H1 (cell line): ENCODE results near the gene C18orf63. TPM values are rescaled to one million over a fixed set of nuclear protein-coding genes. Genes with fewer than 3 reads are reported as not detected.

Source experiments
- CTCF ChIA-PET: fragments of 300-600 bp; sonication (Branson Sonifier 250); formaldehyde crosslinking; loops from one replicate; lab custom pipeline; 2021; ENCODE audit not compliant: partially characterized antibody; lab: Charles Lee
- POLR2A ChIA-PET: fragments of 300-600 bp; sonication (Branson Sonifier 250); formaldehyde crosslinking; loops from one replicate; lab custom pipeline; 2021; ENCODE audit warnings: inconsistent platforms; ENCODE audit not compliant: partially characterized antibody; lab: Charles Lee
- DNase-seq, 2 experiments: peaks; one replicate each; pipeline versions ENCODE4 v3.0.0 to v3.0.0-alpha.2; 2010 to 2022; ENCODE audit warnings: low spot score in 2 of 2, low read depth in 1 of 2, mixed read lengths in 1 of 2
- FAIRE-seq: peaks from 2 replicates; lab custom pipeline; 2011; peaks lifted over from hg19 to GRCh38; lab: Jason Lieb, UNC
- H2AFZ ChIP-seq: 2 replicates; pipeline ENCODE4 v1.8.1; 2012; ENCODE audit warnings: low read length, inconsistent platforms
- H2AK5ac ChIP-seq: 2 replicates; pipeline ENCODE4 v1.6.1; 2013; ENCODE audit warnings: low read depth, low read length
- H2BK120ac ChIP-seq: replicated peaks from 2 replicates; pipeline ENCODE3; 2013; ENCODE audit warnings: low read depth, low read length, inconsistent platforms
- H2BK12ac ChIP-seq: 2 replicates; pipeline ENCODE4 v1.6.1; 2013; ENCODE audit warnings: low read depth, low read length
- H2BK15ac ChIP-seq: 2 replicates; pipeline ENCODE4 v1.6.1; 2013; ENCODE audit warnings: low read length
- H2BK20ac ChIP-seq: 2 replicates; pipeline ENCODE4 v1.6.1; 2013; ENCODE audit warnings: low read length
- H2BK5ac ChIP-seq: 2 replicates; pipeline ENCODE4 v1.6.1; 2013; ENCODE audit warnings: low read depth, low read length
- H3K14ac ChIP-seq: 2 replicates; pipeline ENCODE4 v1.6.1; 2013; ENCODE audit warnings: inconsistent platforms; ENCODE audit not compliant: insufficient read length
- H3K18ac ChIP-seq: 2 replicates; pipeline ENCODE4 v1.6.1; 2013; ENCODE audit warnings: low read length; ENCODE audit errors: extremely low read depth
- H3K23ac ChIP-seq: 2 replicates; pipeline ENCODE4 v1.6.1; 2013; ENCODE audit warnings: inconsistent platforms; ENCODE audit not compliant: insufficient read length
- H3K23me2 ChIP-seq: 2 replicates; pipeline ENCODE4 v1.6.1; 2013; ENCODE audit warnings: low read depth, low read length
- H3K27ac ChIP-seq: 2 replicates; pipeline ENCODE4 v1.6.1; 2011; ENCODE audit warnings: low read depth, low read length, inconsistent platforms
- H3K27me3 ChIP-seq, 4 experiments: replicated peaks in 1 of 4; 1 replicate in 1 of 4; 2 replicates in 3 of 4; pipeline versions ENCODE4 v1.6.1 to v1.8.1; 2011 to 2013; ENCODE audit warnings: low read length in 3 of 4, mild to moderate bottlenecking in 3 of 4, inconsistent platforms in 2 of 4, mixed read lengths in 2 of 4, moderate library complexity in 1 of 4; ENCODE audit not compliant: control insufficient read depth in 3 of 4, insufficient read depth in 3 of 4; ENCODE audit errors: extremely low read depth in 1 of 4
- H3K36me3 ChIP-seq, 4 experiments: 2 replicates each; pipeline versions ENCODE4 v1.6.1 to v1.8.1; 2011 to 2013; ENCODE audit warnings: mild to moderate bottlenecking in 4 of 4, low read length in 3 of 4, moderate library complexity in 2 of 4, control low read depth in 1 of 4, inconsistent platforms in 1 of 4; ENCODE audit not compliant: insufficient read depth in 4 of 4, control insufficient read depth in 2 of 4
- H3K4ac ChIP-seq: replicated peaks from 2 replicates; pipeline ENCODE3; 2013; ENCODE audit warnings: low read length, low read depth, mixed read lengths, inconsistent platforms; ENCODE audit not compliant: insufficient read length
- H3K4me1 ChIP-seq, 4 experiments: replicated peaks in 1 of 4; 1 replicate in 1 of 4; 2 replicates in 3 of 4; pipeline versions ENCODE4 v1.6.1 to v1.8.1; 2011 to 2013; ENCODE audit warnings: low read length in 3 of 4, inconsistent platforms in 2 of 4, mixed read lengths in 1 of 4; ENCODE audit not compliant: insufficient read depth in 4 of 4, control insufficient read depth in 3 of 4
- H3K4me2 ChIP-seq, 2 experiments: 2 replicates each; pipeline versions ENCODE4 v1.6.1 to v1.8.1; 2011 to 2013; ENCODE audit warnings: low read depth in 2 of 2, low read length in 2 of 2, control low read depth in 1 of 2, inconsistent platforms in 1 of 2, mild to moderate bottlenecking in 1 of 2; ENCODE audit not compliant: insufficient read depth in 1 of 2
- H3K4me3 ChIP-seq, 4 experiments: fragments of 200-600, 300-600 bp in 1 of 4; sonication (generic), shearing (Covaris generic), sonication (Bioruptor Twin) in 1 of 4; 2 replicates each; pipeline versions ENCODE4 v1.5.1 to v1.8.1; 2011 to 2016; ENCODE audit warnings: low read length in 4 of 4, low read depth in 3 of 4, control low read depth in 2 of 4, inconsistent platforms in 2 of 4, mild to moderate bottlenecking in 2 of 4, mixed read lengths in 1 of 4, moderate library complexity in 1 of 4; ENCODE audit not compliant: insufficient read depth in 2 of 4; ENCODE audit errors: extremely low read depth in 1 of 4
- H3K56ac ChIP-seq: replicated peaks from 2 replicates; pipeline ENCODE3; 2013; ENCODE audit warnings: low read depth, mild to moderate bottlenecking, mixed read lengths, low read length, inconsistent platforms; ENCODE audit not compliant: insufficient read length
- H3K79me1 ChIP-seq: 2 replicates; pipeline ENCODE4 v1.6.1; 2013; ENCODE audit warnings: low read depth, low read length, control low read depth
- H3K79me2 ChIP-seq, 2 experiments: 2 replicates each; pipeline versions ENCODE4 v1.6.1 to v1.8.1; 2012 to 2013; ENCODE audit warnings: low read length in 2 of 2, mild to moderate bottlenecking in 2 of 2, inconsistent platforms in 1 of 2; ENCODE audit not compliant: insufficient read depth in 2 of 2, control insufficient read depth in 1 of 2
- H3K9ac ChIP-seq, 4 experiments: replicated peaks in 1 of 4; 1 replicate in 1 of 4; 2 replicates in 3 of 4; pipeline versions ENCODE4 v1.6.1 to v1.8.1; 2011 to 2013; ENCODE audit warnings: low read depth in 3 of 4, low read length in 3 of 4, control low read depth in 2 of 4, mild to moderate bottlenecking in 2 of 4, moderate library complexity in 2 of 4, inconsistent platforms in 1 of 4; ENCODE audit errors: extremely low read depth in 1 of 4
- H3K9me3 ChIP-seq, 2 experiments: 2 replicates each; pipeline versions ENCODE4 v1.6.1 to v1.8.1; 2012 to 2013; ENCODE audit warnings: mild to moderate bottlenecking in 2 of 2, moderate library complexity in 2 of 2, control low read depth in 1 of 2, inconsistent platforms in 1 of 2, low read depth in 1 of 2, low read length in 1 of 2, mixed read lengths in 1 of 2; ENCODE audit not compliant: insufficient read depth in 2 of 2
- H4K20me1 ChIP-seq, 2 experiments: replicated peaks in 1 of 2; 2 replicates each; pipeline versions ENCODE3 to v1.8.1; 2011 to 2013; ENCODE audit warnings: inconsistent platforms in 2 of 2, low read length in 2 of 2, mild to moderate bottlenecking in 1 of 2; ENCODE audit not compliant: insufficient read depth in 2 of 2, control insufficient read depth in 1 of 2
- H4K5ac ChIP-seq: 2 replicates; pipeline ENCODE4 v1.6.1; 2013; ENCODE audit warnings: low read length, low read depth, mixed read lengths, inconsistent platforms; ENCODE audit not compliant: insufficient read length
- H4K8ac ChIP-seq: 2 replicates; pipeline ENCODE4 v1.8.0; 2013; ENCODE audit warnings: mild to moderate bottlenecking, moderate library complexity, low read length, inconsistent platforms; ENCODE audit not compliant: insufficient read depth; ENCODE audit errors: extremely low read depth
- H4K91ac ChIP-seq: replicated peaks from 2 replicates; pipeline ENCODE3; 2013; ENCODE audit warnings: low read length, mixed read lengths, inconsistent platforms; ENCODE audit not compliant: insufficient read length
- BRCA1 ChIP-seq: IDR thresholded peaks from 2 replicates; pipeline ENCODE4 v1.6.1; 2012; ENCODE audit warnings: low read depth, low read length, improper control_type of control experiment
- CBX8 ChIP-seq: fragments of 300-800, 300-1000 bp; sonication (generic); IDR thresholded peaks from 2 replicates; pipeline ENCODE4 v1.7.1; 2016; ENCODE audit warnings: low read depth, low read length, borderline replicate concordance
- CHD2 ChIP-seq: IDR thresholded peaks from 2 replicates; pipeline ENCODE4 v1.6.1; 2012; ENCODE audit warnings: low read length, improper control_type of control experiment
- HDAC6 ChIP-seq: IDR thresholded peaks from one replicate; pipeline ENCODE4 v1.7.1; 2012; ENCODE audit warnings: low read depth, mild to moderate bottlenecking, inconsistent platforms, low read length, moderate library complexity
- JUN ChIP-seq: IDR thresholded peaks from 2 replicates; pipeline ENCODE4 v1.6.1; 2011; ENCODE audit warnings: low read depth, mild to moderate bottlenecking, improper control_type of control experiment, low read length
- KDM4A ChIP-seq: IDR thresholded peaks from one replicate; pipeline ENCODE4 v1.7.1; 2012; ENCODE audit warnings: low read depth, mild to moderate bottlenecking, moderate library complexity, low read length, inconsistent platforms; ENCODE audit not compliant: severe bottlenecking
- MAFK ChIP-seq: IDR thresholded peaks from 2 replicates; pipeline ENCODE4 v1.6.1; 2012; ENCODE audit warnings: low read depth, mild to moderate bottlenecking, improper control_type of control experiment, low read length
- PHF8 ChIP-seq: fragments of 200-600 bp; sonication (generic); conservative IDR thresholded peaks from 2 replicates; pipeline ENCODE4 v1.7.1; 2012; ENCODE audit warnings: low read depth, mild to moderate bottlenecking, inconsistent platforms, low read length, moderate library complexity
- RXRA ChIP-seq: IDR thresholded peaks from 2 replicates; pipeline ENCODE4 v1.6.1; 2011; ENCODE audit warnings: low read depth, mild to moderate bottlenecking, low read length, moderate library complexity; ENCODE audit not compliant: insufficient read depth
- TAF7 ChIP-seq: optimal IDR thresholded peaks from 2 replicates; pipeline ENCODE3; 2011; ENCODE audit warnings: low read depth, mild to moderate bottlenecking, inconsistent platforms, low read length, moderate library complexity, borderline replicate concordance
- YY1 ChIP-seq: IDR thresholded peaks from 2 replicates; pipeline ENCODE4 v1.6.1; 2011; ENCODE audit warnings: low read depth, mild to moderate bottlenecking, low read length
- WGBS, 2 experiments: shearing (Covaris generic) in 1 of 2; methylation state at CpG; one replicate each; pipeline versions ENCODE4 v1.1.6 to v1.1.7; 2013 to 2015; ENCODE audit warnings: low lambda C conversion rate in 2 of 2, mixed read lengths in 2 of 2, inconsistent platforms in 1 of 2, low coverage in 1 of 2, missing lambda C conversion rate in 1 of 2; ENCODE audit not compliant: insufficient replicate concordance in 2 of 2, insufficient coverage in 1 of 2, insufficient read length in 1 of 2; ENCODE audit errors: extremely low coverage in 1 of 2, missing lambda C conversion rate in 1 of 2; 5-methylcytosine and 5-hydroxymethylcytosine counted together
- polyA plus RNA-seq, 7 experiments: library from polyadenylated mRNA; depleted of rRNA in 3 of 7; stranded (reverse) in 5 of 7; unstranded in 2 of 7; fragments of >200 nt in 5 of 7; fragments of 200-250 nt in 2 of 7; gene quantifications; 1 replicate in 5 of 7; 2 replicates in 1 of 7; 4 replicates in 1 of 7; pipeline versions ENCODE4 v1.2.1 to v1.2.3, GENCODE V29; 2011 to 2013; ENCODE audit warnings: missing spikeins in 2 of 7, mixed read lengths in 2 of 7
- total RNA-seq: library from RNA; stranded (reverse); fragmentation: NEBNext Ultra II Directional; extraction: Animal tissue kit (Norgen Biotek cat#: 25700); gene quantifications from 2 replicates; pipeline ENCODE4 v1.2.1, GENCODE V29; 2021
- TF ChIP-seq, protein P1 (sequence below): IDR thresholded peaks from 2 replicates; pipeline ENCODE4 v1.6.1; 2011; ENCODE audit warnings: low read length, improper control_type of control experiment

The C18orf63 gene
- total and polyA plus RNA-seq, 2 of the 8 experiments (the other 6 are each of a cell fraction or from before 2014, with no cell fraction given): not detected

DNA sequence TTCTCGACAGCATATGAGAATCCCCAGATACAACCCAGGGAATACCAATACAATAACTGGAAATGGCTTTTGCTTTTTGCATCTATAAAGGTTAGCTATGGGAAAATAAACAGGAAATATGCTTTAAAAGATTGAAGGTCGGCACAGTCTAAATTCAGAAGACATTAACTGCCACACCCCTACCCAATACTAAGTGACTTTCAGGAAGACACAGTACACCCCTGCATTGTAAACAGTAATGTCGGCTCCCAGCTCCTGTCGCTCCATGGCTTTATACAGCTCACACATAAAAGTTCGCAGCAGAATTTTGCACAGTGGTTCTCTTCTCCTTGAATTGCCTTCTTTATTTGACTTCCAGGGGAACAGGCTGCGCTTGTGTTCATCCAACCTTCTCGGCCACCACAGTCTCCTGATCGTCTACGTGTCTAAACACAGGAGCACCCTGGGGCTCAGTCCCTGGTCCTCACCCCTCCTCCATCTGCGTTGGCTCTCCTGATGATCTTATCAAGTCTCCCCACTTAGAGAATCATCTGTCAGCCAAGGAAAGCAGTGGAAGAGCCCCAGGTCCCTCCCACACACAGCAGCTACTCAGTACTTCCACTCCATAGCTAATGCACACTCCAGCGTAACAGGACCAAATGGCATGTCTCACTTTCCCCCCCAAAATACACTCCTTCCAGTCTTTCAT lies 46.6 kb upstream of the C18orf63 start:
- H2AFZ ChIP-seq: no peak overlapping the region
- no peak overlapping the region for H2AK5ac ChIP-seq
- CTCF ChIA-PET: interaction anchor here (0.6 to 1.1 kb wide), 4 partner anchors 21 to 763 kb away, joined by 3 read pairs; no protein-coding TSS in a partner anchor
- POLR2A ChIA-PET: interaction anchor here (1.1 to 1.8 kb wide), 2 partner anchors 13 to 20 kb away, joined by 3 to 6 read pairs; no protein-coding TSS in a partner anchor
- peaks cover 9% of the 10 kb centered on the region for H3K79me1 ChIP-seq
- no peak overlapping the region for H4K91ac ChIP-seq
- no peak overlapping the region for H3K14ac ChIP-seq
- no peak overlapping the region for H3K56ac ChIP-seq
- no peak overlapping the region for H3K4me3 ChIP-seq
- H2BK12ac ChIP-seq: no peak overlapping the region
- H2BK20ac ChIP-seq: no peak overlapping the region
- no peak overlapping the region for H4K8ac ChIP-seq
- H4K20me1 ChIP-seq: peaks cover 3 to 9% of the 10 kb centered on the region in 2 experiments
- H3K36me3 ChIP-seq: 0 out of 8 replicates have a peak, but pooled peaks cover 0 to 3% (median 0%) of the 10 kb centered on the region in 4 experiments
- H3K9ac ChIP-seq: no peak overlapping the region
- H3K79me2 ChIP-seq: peaks cover 0 to 74% of the 10 kb centered on the region in 2 experiments; a peak in 2 of 4 replicates
- H2BK5ac ChIP-seq: no peak overlapping the region
- H3K27ac ChIP-seq: no peak overlapping the region
- FAIRE-seq: no peak
- H3K27me3 ChIP-seq: no peaks in the 10 kb centered on the region
- H3K23me2 ChIP-seq: no peaks in the 10 kb centered on the region
- peaks cover 0 to 8% (median 6%) of the 10 kb centered on the region in 4 experiments for H3K4me1 ChIP-seq
- WGBS, 2 experiments: 86% methylated on average over 11 of the region's 11 CpGs; no CpG with 5 or more reads in 1 of the 2 experiments
- DNase-seq: no peak
- H3K9me3 ChIP-seq: no peaks in the 10 kb centered on the region
- no peak overlapping the region for H3K4me2 ChIP-seq
- H3K4ac ChIP-seq: no peak overlapping the region
- H3K23ac ChIP-seq: no peak overlapping the region
- no peak overlapping the region for H2BK120ac ChIP-seq
- H4K5ac ChIP-seq: no peak overlapping the region
- no peak overlapping the region for H2BK15ac ChIP-seq
- no peak overlapping the region for H3K18ac ChIP-seq
- no peak for TF ChIP-seq CBX8
- no peak for TF ChIP-seq PHF8
- TF ChIP-seq YY1: no peak
- TF ChIP-seq BRCA1: no peak
- TF ChIP-seq HDAC6: no peak
- no peak for TF ChIP-seq CHD2
- TF ChIP-seq RXRA: no peak
- TF ChIP-seq KDM4A: no peak
- TF ChIP-seq JUN: no peak
- no peak for TF ChIP-seq TAF7
- TF ChIP-seq, protein P1, sequence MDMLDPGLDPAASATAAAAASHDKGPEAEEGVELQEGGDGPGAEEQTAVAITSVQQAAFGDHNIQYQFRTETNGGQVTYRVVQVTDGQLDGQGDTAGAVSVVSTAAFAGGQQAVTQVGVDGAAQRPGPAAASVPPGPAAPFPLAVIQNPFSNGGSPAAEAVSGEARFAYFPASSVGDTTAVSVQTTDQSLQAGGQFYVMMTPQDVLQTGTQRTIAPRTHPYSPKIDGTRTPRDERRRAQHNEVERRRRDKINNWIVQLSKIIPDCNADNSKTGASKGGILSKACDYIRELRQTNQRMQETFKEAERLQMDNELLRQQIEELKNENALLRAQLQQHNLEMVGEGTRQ: no peak
- TF ChIP-seq MAFK: no peak
